GM12873 (cell line): ENCODE data around the gene HSF2BP.

Experiments used
- TF ChIP-seq, protein P1 (sequence below): IDR thresholded peaks from 2 replicates; pipeline ENCODE4 v1.5.1; 2012; ENCODE audit warnings: low read depth, mild to moderate bottlenecking, moderate library complexity, low read length, control low read depth; ENCODE audit not compliant: insufficient read depth; ENCODE audit errors: missing control alignments

HSF2BP gene

DNA sequence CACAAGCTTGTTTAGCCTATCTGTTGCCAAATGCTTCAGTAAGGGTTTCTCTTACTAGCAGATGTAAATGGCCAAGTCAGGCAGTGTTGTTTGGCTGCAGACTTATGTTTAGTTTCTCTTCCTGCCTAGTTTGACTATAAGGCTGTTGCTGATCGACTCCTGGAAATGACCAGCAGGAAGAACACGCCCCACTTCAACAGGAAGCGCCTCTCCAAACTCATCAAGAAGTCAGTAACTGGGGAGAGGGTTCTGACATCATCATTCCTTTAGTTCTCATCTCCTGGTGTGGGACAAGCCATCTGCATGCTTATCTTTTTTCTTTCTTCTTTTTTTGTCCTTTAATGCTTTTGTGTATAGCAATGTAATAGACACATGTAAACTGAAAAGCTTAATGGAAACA lies 25.1 kb upstream of the HSF2BP start:
- TF ChIP-seq, protein P1, sequence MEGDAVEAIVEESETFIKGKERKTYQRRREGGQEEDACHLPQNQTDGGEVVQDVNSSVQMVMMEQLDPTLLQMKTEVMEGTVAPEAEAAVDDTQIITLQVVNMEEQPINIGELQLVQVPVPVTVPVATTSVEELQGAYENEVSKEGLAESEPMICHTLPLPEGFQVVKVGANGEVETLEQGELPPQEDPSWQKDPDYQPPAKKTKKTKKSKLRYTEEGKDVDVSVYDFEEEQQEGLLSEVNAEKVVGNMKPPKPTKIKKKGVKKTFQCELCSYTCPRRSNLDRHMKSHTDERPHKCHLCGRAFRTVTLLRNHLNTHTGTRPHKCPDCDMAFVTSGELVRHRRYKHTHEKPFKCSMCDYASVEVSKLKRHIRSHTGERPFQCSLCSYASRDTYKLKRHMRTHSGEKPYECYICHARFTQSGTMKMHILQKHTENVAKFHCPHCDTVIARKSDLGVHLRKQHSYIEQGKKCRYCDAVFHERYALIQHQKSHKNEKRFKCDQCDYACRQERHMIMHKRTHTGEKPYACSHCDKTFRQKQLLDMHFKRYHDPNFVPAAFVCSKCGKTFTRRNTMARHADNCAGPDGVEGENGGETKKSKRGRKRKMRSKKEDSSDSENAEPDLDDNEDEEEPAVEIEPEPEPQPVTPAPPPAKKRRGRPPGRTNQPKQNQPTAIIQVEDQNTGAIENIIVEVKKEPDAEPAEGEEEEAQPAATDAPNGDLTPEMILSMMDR = no peak

DNA sequence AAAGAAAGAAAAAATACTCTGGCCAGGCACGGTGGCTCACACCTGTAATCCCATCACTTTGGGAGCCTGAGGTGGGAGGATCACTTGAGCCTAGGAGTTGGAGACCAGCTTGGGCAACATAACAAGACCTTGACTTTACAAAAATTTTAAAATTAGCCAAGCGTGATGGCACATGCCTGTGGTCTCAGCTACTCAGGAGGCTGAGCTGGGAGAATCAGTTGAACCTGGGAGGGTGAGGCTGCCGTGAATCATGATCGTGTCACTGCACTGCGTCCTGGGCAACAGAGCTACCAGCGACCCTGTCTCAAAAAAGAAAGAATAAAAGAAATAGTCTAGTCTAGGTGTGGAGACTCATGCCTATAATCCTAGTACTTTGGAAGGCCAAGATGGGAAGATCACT lies 22.4 kb upstream of the HSF2BP start:
- TF ChIP-seq, protein P1 = no peak

DNA sequence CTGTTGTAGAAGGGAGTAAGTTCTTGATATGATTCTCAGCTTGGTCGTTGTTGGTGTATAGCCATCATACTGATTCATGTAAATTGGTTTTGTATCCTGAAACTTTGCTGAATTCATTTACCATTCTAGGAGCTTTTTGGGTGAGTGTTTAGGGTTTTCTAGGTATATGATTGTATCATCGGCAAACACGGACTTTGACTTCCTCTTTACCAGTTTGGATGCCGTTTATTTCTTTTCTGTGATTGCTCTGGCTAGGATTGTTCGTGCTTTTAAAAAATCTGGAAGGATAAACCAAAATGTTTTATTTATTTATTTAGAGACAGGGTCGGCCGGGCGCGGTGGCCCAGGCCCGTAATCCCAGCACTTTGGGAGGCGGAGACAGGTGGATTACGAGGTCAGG lies 20.7 kb upstream of the HSF2BP start:
- TF ChIP-seq, protein P1 = no peak

DNA sequence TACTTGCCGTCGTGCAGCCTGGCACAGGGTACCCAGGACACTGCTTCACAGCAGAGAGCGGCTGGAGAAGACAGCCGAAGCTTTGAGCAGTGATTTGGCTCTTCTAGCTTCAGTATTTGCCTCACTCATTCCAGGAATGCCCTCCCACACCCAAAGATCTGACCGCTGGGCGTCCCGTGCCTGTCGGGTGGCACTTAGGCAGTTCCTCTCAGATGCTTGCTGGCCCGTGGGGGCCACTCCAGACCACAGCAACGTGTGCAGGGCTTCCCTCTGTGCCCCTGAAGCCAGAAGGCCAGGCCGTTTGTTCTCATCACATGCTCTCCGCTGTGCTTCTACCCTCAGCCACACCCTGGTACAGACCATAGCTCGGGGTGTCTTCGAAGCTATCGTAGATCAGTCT lies 17.1 kb upstream of the HSF2BP start:
- TF ChIP-seq, protein P1 = no peak

DNA sequence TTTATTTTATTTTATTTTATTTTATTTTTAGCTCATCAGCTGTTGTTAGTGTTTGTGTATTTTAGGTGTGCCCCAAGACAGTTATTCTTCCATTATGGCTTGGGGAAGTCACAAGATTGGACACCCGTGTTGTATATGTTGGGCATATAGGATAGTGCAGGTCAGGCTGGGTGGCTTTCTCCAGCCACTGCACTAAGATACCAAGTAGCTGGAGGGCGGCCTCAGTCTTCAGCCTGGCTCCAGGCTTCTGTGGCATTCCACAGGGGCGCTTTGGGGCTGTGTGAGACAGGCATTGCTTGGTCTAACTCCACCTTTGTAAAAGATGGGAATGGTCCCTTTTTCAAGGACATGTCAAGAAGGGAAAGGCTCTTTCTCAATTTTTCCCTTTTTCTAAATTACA lies 16.6 kb upstream of the HSF2BP start:
- TF ChIP-seq, protein P1 = no peak

DNA sequence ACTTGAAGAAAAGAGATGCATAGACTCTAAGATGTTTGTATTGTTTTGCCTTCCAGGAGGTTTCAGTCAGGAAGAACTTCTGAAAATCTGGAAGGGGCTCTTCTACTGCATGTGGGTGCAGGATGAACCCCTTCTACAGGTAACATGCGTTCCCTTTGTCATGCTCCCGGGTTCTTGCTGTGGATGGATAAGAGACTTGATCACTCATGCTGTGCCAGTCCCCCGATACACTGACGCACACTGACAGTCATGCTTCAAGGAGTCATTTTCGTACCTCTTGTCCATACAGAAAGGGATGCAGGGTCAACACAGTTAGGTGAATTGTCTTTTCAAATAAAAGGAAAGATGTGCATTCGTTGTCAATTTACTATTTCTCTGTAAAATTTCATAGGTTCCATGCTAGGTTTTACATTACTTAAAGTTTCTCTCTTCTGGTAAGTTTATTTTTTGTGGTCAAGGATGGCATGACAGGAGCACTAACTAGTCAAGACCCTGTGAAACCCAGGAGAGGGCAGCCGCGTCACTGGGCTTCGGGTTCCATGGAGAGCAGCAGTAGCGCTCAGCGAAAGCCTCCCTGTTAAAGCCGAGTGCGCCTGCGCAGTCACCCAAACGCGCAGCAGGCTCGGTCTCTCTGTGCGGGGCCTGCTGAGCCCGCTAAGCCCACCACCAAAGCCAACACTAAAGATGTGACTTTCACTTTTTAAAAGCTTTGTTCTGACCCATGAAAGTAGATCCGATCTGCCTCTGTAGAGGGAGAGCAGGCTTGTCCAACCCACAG lies 10.7 kb upstream of the HSF2BP start:
- TF ChIP-seq, protein P1 = no peak

DNA sequence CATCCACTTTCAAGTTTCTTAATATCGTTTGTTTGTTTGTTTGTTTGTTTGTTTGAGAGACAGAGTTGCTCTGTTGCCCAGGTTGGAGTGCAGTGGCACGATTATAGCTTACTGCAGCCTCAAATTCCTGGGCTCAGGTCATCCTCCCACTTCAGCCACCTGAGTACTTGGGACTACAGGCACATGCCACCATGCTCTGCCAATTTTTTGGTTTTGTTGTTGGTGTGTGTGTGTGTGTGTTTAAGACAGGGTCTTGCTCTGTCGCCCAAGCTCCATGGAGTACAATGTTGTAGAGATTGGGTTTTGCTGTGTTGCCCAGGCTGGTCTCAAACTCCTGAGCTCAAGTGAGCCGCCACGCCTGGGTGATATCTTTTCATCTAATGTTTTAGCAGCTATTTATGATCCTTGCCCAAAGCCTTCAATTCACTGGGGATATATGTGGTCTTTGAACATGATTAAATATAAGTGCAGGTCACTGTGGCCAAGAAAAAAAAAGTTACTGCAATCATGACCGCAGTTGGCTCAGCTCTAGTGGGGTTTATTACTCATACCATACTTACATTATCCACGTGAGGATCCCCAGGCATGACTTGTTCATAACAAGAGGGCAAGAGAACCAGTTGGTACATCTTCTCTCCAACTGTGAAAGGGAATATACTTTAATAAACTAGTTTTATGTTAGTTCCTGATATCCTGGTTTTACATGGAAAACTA lies 8.1 kb upstream of the HSF2BP start:
- TF ChIP-seq, protein P1 = no peak
